SW480 (cell line): ENCODE measurements around the gene SASH3.

ENCODE experiments used
- DNase-seq: peaks from one replicate; pipeline ENCODE4 v3.0.0-alpha.2; 2016; ENCODE audit warnings: low spot score

Gene SASH3

DNA sequence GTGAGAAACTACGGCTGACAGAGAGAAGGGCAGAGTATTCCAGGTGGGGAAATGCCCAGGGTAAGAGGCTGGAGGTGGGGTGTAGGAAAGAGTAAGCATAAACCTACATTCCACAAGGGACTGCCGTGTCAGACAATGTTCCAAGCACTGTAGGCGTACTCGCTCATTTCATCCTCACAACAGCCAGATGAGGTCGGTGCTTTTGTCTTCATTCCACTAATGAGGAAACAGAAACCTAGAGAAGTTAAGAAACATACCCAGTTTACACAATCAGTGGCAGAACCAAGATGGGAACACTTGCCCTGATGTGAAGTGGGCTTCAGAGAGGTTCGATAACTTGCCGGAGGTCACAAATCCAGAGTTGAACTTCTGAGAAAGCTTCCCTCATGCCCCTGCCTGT, 4.6 kb downstream of the SASH3 start:
- DNase-seq = no peak

DNA sequence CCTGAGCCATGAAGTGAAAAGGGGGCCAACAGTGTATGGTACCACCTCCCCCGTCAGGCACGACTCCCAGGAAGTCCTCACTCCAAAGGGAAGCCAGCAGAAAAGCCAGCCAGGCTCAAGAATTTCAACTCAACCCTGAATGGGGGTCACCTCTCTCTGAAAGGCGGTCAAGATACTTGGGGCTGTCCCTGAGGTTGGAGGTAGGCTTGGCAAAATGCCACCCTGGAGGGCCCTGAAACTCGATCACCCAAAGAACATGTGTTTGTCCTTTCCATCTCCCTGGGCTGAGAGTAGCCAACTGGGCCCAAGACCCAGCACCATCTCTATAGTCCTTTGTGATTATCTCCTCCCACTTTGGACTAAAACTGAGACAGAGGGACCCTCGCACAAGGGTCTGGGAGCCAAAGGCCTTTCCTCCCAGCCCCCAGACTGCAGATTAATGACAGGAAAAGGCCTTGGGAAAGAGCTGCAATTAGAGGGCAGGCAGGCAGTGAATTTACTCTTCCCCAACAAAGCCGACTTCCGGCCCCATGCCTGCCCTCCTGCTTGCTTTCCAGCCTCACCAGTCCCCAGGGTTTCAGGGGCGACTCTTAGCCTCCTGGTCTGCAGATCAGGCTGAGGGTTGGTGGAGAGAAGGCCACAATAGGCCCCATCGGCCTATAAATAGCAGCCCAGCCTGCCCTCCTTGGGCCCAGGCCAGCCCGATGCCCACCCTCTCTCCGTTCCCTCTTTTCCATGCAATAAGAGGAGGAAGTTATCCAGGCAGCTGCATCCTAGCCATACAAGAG, 5.6 kb downstream of the SASH3 start:
- no peak for DNase-seq

DNA sequence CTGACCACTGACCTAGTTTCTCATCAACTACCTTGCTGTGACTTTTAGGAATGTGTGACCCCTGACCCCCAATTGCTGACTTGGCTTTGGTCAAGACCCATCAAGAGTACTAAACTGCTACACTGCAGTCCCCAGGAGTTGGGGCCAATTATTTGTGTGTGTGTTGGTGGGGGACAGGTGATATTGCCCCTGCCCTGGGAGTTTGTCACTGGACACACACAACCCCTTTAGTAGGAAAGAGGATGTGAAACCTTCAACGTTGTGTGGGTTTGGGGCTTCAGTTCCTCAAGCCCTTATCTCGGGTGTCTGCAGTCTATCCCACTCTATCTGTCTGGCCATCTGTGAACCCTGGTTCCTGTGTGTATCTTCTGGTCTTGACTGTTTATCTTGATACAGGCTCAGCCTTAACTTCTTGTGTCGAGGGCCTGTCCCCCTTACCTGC, 6.5 kb downstream of the SASH3 start:
- no peak for DNase-seq

DNA sequence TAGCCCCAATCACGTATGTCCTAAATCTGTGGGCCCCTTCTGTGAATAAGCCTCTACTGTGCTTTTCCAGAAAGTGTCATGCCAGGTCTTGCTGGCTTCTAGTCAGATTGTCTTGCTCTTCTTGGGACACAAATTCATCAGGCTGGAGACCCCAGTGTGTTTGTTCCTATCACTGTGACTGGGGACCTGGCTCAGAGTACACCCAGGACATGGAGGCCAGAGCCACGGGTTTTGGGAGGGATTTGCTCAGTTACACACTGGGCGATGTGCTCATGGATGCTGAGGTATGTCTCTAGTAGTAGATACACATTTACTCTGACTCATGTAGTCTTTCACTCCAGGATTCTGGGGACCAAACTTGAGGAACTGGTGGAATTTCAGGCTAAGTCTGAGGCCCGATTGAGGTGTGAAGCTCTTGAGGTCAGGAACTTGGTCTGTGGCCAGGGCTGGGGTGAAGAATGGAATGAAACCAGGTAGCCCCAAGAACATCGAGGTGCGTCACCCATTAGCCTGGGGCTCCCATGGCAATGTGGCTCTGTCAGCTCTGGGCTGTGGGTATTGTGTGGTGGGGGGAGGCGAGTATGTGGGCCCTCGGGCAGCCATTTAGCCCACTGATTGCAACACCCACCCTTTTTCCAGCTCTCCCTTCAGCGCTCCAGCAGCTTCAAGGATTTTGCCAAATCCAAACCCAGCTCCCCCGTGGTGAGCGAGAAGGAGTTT, 7.7 kb downstream of the SASH3 start:
- DNase-seq = no peak

DNA sequence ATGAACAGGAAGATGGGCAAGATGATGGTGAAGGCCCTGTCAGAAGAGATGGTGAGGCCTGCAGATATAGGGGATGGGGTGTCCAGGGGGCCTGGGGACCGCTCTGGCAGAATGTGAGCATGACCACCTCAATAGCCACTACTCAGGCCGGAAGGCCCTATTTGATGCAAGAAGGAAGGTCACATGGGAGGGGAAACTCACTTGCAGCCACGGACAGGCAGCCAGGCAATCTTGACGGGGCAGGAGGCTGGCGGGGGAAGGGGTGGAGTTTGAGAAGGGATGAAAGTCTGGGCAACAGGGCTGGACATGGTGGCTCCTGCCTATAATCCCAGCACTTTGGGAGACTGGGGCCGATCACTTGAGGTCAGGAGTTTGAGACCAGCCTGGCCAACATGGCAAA, 8.8 kb downstream of the SASH3 start:
- DNase-seq = no peak

DNA sequence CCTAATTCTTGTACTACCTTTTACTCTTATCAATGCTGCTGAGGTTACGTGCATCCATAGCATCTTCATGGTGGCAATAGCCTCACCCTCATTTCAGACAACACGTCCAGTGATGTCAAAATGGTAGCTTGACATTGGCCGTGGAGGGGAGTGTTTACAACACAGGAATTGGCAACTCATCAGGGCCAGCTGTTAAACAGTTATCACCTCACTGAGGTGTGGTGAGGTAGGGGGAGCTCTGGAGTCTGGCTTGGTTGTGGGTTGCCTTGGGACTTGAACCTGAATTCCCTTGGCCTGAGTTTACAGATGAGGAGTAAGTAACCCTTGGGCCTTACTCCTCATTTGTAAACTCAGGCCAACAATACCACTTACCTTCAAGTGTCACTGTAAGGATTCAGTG, 10.4 kb downstream of the SASH3 start:
- no peak for DNase-seq

DNA sequence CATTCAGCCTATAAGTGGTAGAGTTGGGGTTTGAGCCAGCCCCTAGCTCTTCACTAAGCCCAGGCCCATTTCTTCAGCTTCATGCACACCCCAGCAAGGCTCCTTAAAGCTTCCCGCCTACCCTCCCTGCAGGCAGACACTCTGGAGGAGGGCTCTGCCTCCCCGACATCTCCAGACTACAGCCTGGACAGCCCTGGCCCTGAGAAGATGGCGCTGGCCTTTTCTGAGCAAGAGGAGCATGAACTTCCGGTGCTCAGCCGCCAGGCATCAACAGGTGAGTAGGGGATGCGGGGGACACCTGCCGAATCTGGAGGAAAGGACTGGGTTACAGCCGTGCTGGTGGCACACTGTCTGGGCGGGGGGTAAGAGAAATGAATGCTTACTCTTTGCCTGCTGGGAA, 11.1 kb downstream of the SASH3 start:
- DNase-seq = no peak

DNA sequence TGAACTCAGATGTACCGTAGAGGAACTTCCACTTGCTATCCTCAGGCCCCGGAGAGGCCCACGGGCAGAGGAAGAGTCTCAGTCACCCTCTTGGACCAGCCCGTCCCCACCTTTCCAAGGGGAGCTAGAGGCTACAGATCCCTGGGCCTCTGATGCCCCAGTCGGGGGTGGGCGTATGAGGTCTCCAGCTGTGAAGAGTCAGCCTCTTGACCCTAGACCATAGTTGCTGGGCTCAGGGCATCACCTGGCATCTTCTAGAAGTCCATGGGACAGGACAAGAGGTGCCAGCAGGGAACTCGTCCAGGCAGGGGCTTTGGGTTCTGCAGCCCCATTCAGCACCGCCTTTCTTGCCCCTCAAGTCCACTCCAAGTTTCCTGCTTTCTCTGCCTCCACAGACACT, 11.6 kb downstream of the SASH3 start:
- DNase-seq = no peak

DNA sequence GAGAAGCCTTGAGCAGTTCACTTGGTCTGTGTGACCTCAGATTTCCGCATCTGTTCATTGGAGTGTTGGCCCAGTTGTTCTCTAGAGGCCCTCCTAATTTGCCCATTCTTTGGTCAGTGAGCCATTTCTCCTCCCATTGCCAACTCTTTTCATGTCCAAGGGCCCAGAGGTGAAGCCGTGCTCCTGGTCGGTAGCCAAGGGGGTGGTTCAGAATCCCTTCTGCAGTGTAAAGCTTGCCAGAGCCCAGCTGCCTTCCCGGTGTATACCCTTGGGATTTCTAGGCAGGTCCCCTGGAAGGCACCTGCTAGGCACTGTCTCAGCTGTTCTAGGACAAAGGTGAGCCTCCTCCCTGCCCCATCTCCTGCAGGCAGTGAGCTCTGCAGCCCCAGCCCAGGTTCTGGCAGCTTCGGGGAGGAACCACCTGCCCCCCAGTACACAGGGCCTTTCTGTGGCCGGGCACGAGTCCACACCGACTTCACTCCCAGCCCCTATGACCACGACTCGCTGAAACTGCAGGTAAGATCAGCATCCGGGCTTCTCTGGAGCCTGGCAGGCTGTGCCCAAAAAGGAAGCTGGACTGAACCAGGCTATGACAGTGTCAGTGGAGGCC, 12.3 kb downstream of the SASH3 start:
- DNase-seq = no peak

DNA sequence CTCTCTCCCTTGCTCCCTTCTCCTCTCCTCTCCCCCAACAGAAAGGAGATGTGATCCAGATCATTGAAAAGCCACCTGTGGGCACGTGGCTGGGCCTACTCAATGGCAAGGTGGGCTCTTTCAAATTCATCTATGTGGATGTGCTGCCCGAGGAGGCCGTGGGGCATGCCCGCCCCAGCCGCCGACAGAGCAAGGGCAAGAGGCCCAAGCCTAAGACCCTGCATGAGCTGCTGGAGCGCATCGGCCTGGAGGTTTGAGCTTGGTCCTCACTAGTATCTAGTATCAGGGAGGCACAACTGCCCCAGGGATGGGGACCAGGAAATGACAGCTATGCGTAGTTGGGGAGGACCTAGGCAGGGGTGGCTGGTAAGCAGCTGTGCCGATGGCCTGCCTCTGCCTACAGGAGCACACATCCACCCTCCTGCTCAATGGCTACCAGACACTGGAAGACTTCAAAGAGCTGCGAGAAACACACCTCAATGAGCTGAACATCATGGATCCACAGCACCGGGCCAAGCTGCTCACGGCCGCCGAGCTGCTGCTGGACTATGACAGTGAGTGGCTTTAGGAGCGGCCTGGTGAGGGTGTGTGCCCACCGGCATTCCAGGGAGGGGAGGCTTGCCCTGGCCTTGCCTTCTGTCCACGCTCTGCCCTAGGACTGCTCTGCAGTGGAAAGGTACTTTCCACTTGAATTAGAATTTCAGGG, 13.0 kb downstream of the SASH3 start:
- no peak for DNase-seq

DNA sequence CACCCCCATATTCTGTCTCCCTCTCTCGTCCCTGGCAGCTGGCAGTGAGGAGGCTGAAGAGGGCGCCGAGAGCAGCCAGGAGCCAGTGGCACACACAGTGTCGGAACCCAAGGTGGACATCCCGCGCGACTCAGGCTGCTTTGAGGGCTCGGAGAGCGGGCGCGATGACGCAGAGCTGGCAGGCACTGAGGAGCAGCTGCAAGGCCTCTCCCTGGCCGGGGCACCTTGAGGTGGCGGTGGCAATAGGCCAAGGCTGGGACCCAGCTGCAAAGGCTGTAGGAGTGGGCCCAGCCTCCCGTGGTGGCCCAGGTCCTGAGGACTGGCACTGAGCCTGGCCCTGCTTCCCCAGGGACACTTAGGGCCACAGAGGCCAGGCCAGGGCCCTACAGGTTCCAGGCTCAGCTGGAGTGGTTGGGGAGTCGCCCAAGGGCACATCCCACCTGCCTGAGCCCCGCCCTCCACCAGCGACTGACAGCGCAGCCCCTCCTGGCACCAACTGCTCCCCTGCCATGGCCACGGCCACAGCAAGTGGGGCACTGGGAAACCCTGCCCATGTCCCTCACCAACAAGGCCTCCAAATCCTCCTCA, 13.9 kb downstream of the SASH3 start:
- DNase-seq = no peak

DNA sequence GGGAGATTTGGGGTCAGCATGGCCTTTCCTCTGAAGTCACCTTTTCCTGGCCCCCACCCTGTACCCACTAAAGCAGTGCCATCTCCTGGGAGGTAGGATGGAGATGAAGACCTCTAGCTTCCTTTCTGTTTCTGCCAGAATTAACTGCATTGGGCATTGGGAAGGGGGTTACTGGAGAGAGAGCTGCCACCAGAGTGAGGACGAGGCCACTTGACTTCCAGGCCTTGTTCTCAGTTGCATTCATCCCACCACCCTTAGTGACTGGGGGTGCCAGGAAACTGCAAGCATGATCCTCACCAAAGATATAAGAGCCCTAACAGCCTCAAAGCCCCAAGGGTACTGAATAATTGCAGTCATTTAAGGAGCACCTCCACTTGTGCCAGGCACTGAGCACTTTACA, 15.8 kb downstream of the SASH3 start:
- DNase-seq = no peak

DNA sequence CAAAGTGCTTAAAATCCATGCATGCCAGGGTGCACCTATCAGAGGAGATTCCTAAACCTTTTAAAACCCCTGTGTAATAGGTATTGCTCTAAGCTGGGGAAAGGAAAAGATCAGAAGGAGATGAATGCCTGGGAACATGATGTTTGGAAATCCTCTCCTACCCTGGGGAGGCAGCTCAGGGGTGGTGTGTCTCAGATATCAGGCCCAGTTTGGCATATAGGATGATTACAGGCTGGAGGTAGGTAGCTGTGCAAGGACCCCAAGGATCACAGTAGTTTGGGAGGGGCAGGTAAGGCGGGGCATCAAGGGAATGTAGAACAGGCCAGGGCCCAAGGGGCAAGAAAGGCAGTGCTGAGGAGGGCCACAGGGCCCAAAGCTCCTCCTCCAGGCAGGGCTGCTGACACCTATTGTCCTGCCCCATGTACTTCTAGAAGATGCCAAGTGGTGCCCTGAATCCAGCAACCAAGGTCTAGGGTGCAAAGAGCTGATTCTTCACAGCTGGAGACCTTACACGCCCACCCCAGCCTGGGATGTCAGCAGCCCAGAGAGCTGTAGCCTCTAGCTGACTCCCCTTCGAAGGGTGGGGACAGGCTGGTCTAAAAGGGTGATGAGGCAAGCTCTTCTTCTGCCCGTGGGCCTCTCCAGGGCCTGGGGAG, 17.6 kb downstream of the SASH3 start:
- DNase-seq = no peak

DNA sequence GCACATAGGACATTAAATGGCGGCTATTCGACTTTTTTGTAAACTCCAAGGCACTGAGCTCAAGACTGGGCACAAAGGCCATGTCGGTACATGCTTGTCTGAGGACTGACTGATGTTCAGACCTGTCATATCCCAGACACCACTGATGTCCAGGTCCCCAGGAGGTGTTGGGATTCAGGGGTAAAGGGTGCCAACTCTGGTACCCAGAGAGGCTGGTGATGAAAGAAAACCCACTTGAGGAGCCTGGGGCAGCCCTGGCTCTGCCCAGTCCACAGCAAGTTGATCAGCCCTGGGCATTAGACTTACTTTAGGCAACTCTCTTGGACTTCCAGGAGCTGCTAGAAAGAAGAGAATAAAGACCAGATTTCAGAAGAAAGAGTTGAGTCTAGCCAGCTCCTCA, 18.7 kb downstream of the SASH3 start:
- DNase-seq = no peak

DNA sequence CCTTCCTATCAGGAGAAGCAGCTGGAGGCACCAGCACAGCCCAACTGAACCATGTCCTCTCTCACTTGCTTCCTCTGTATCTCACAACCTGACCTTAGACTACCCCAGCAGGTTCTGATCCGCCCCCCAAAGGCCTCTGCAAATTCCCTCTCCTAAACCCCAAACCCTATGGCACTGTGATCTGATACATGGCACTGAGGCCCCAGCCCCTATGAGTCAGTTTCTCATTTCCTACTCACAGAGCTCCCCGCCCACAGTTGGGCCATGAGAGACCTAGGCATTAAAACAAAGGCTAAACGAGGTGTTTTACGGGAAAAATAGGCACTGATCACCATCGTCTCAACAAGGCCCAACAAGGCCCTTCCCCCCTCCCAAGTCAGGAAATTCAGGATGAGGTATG, 19.1 kb downstream of the SASH3 start:
- DNase-seq = no peak

DNA sequence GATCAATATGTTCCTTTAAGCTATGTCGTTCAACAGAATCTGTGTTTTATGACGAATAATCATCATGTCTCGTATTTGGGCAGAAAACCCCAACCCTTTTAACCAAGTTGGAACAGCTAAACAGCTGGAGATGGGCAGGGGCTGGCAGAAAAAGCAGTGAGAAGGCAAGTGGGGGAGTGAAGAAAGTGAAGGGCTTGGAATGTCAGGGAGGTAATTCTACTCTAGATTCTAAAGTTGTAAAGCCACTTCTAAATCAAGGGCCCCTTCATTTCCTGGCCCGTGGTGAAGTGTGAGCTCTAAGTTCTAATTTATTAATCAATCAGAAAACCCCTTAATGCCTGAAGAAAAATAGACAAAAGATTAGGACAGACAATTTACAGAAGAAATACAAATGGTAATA, 20.4 kb downstream of the SASH3 start:
- DNase-seq = no peak

DNA sequence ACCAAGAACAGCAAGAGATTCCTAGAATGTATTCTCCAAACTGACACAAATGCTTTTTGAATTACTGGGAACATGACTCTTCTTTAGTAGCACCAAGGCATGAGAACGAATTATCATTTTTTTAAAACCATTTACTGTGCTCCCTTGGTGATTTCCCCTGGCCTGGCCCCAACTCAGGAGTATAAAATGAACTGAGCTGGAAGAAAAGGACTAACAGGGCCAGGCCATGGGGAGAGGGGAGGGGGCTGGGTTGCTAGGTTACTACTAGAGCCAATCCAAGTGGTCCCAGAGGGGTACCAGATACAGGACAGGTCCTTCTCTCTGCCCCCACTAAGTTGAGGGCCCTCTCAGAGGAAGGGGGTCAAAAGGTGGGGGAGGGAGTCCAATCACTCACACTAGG, 23.1 kb downstream of the SASH3 start:
- DNase-seq = no peak

DNA sequence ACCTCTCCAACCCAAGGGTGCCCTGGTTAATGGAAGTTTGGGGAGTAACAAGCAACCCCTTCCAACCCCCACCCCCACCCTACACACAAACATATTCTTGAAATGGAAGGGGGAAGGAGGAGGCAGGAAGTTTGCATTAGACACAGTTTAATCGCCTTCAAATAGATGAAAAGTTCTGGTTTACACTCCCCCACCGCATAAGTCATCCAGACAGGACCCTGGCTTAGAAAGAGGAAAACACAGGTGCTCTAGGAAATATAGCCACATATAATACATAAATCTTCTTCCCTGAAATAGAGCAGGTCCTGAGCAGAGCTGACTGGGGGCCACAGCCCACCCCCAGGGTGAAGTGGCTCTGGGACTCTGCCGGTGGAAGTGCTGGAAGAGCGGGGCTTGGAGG, 25.1 kb downstream of the SASH3 start:
- DNase-seq = no peak

DNA sequence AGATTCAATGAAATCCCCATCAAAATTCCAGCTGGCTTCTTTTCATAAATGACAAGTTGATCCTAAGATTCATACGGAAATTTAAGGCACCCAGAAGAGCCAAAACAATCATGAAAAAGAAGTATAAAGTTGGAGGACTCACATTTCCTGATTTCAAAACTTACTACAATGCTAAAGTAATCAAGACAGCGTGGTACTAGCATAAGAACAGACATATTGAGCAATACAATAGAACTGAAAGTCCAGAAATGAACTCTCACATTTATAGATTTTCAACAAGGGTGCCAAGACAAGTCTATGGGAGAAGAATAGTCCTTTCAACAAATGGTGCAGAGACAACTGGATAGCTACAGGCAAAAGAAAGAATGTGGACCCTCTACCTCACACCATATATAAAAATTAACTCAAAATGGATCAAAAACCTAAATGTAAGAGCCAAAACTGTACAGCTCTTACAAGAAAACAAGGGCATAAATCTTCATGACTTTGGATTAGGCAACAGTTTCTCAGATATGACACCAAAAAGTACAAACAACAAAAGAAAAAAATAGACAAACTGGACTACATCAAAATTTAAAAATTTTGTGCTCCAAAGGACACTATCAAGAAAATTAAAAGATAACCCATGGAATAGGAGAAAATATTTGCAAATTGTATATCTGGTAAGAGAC, 28.5 kb downstream of the SASH3 start:
- no peak for DNase-seq

DNA sequence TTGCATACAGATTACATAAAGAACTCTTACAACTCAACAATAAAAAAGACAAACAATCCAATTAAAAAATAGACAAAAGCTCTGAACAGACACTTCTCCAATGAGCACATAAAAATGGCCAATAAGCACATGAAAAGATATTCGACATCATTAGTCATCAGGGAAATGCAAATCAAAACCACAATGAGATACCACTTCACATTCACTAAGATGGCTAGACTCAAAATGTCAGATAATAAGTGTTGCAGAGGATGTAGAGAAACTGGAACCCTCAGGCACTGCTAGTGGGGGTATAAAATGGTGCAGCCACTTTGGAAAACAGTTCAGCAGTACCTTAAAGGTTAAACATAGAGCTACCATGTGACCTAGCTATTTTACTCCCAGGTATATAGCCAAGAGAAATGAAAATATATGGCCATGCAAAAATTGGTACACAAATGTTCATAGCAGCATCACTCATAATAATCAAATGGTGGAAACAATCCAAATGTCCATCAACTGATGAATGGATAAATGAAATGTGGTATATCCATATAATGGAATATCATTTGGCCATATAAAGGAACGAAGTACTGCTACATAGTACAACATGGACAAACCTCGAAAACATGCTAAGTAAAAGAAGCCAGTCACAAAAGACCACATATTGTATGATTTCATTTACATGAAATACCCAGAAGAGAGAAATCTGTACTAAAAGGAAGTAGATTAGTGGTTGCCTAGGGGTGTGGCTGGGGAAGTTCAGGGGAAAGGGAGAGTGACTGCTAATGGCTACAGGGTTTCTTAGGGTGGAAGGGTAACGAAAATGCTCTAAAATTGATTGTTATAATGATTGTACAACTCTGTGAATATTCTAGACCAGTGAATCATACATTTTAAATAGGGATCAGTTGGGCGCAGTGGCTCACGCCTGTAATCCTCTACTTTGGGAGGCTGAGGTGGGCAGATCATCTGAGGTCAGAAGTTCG, 29.4 kb downstream of the SASH3 start:
- DNase-seq = no peak
